Astrocyte (in vitro differentiated cells and primary cell): Measurements from ENCODE around the gene RELN. TPM values are rescaled to one million over a fixed set of nuclear protein-coding genes. Genes with fewer than 3 reads are reported as not detected.

Source experiments
- DNase-seq: peaks from one replicate; pipeline ENCODE4 v3.0.0-alpha.2; 2010; ENCODE audit warnings: low read depth
- FAIRE-seq: peaks from 2 replicates; lab custom pipeline; 2011; peaks lifted over from hg19 to GRCh38; lab: Jason Lieb, UNC
- H2AFZ ChIP-seq: 2 replicates; pipeline ENCODE4 v1.6.0; 2012; ENCODE audit warnings: low read depth, low read length, inconsistent platforms
- H3K27ac ChIP-seq: 2 replicates; pipeline ENCODE4 v1.5.1; 2011; ENCODE audit warnings: low read depth, low read length, inconsistent platforms
- H3K27me3 ChIP-seq: 2 replicates; pipeline ENCODE4 v1.6.0; 2011; ENCODE audit warnings: low read length, inconsistent platforms; ENCODE audit not compliant: insufficient read depth
- H3K36me3 ChIP-seq: 2 replicates; pipeline ENCODE4 v1.5.1; 2011; ENCODE audit warnings: low read length, inconsistent platforms; ENCODE audit not compliant: insufficient read depth
- H3K4me1 ChIP-seq: 2 replicates; pipeline ENCODE4 v1.5.1; 2011; ENCODE audit warnings: low read length, inconsistent platforms; ENCODE audit not compliant: insufficient read depth
- H3K4me2 ChIP-seq: 2 replicates; pipeline ENCODE4 v1.6.0; 2012; ENCODE audit warnings: low read length, inconsistent platforms
- H3K4me3 ChIP-seq: 2 replicates; pipeline ENCODE4 v1.5.1; 2011; ENCODE audit warnings: low read depth, mild to moderate bottlenecking, low read length, inconsistent platforms; ENCODE audit not compliant: insufficient read depth
- H3K79me2 ChIP-seq: 2 replicates; pipeline ENCODE4 v1.6.0; 2012; ENCODE audit warnings: mild to moderate bottlenecking, low read length, inconsistent platforms; ENCODE audit not compliant: insufficient read depth
- H3K9ac ChIP-seq: 2 replicates; pipeline ENCODE4 v1.6.0; 2012; ENCODE audit warnings: mild to moderate bottlenecking, low read length, inconsistent platforms
- H3K9me3 ChIP-seq: 2 replicates; pipeline ENCODE4 v1.5.1; 2012; ENCODE audit warnings: low read depth, mild to moderate bottlenecking, low read length, inconsistent platforms; ENCODE audit not compliant: insufficient read depth
- H4K20me1 ChIP-seq: 2 replicates; pipeline ENCODE4 v1.6.0; 2012; ENCODE audit warnings: low read length, inconsistent platforms; ENCODE audit not compliant: insufficient read depth
- H3K27ac Mint-ChIP-seq: one replicate; pipeline ENCODE4 v1.8.0; 2021; ENCODE audit warnings: mild to moderate bottlenecking, mixed read lengths; ENCODE audit not compliant: unreplicated experiment
- H3K27me3 Mint-ChIP-seq: one replicate; pipeline ENCODE4 v1.8.0; 2021; ENCODE audit warnings: low read depth, mixed read lengths; ENCODE audit not compliant: unreplicated experiment
- H3K36me3 Mint-ChIP-seq: one replicate; pipeline ENCODE4 v1.8.0; 2021; ENCODE audit warnings: low read depth, mixed read lengths; ENCODE audit not compliant: unreplicated experiment
- H3K4me1 Mint-ChIP-seq: one replicate; pipeline ENCODE4 v1.8.0; 2021; ENCODE audit warnings: low read depth, mixed read lengths; ENCODE audit not compliant: unreplicated experiment
- H3K4me3 Mint-ChIP-seq: one replicate; pipeline ENCODE4 v1.8.0; 2021; ENCODE audit warnings: mild to moderate bottlenecking, moderate library complexity, mixed read lengths; ENCODE audit not compliant: unreplicated experiment
- H3K9me3 Mint-ChIP-seq: one replicate; pipeline ENCODE4 v1.8.0; 2021; ENCODE audit warnings: mild to moderate bottlenecking, mixed read lengths; ENCODE audit not compliant: unreplicated experiment
- EZH2 ChIP-seq: IDR thresholded peaks from 2 replicates; pipeline ENCODE4 v1.6.1; 2012; ENCODE audit warnings: mild to moderate bottlenecking, low read length, inconsistent platforms; ENCODE audit not compliant: insufficient read depth
- total RNA-seq: library from RNA; stranded (reverse); gene quantifications from 2 replicates; pipeline ENCODE4 v1.2.1, GENCODE V29; 2021
- TF ChIP-seq, protein P1 (sequence below): IDR thresholded peaks from 2 replicates; pipeline ENCODE4 v1.5.1; 2011; ENCODE audit warnings: low read depth, mild to moderate bottlenecking, inconsistent platforms, low read length, moderate library complexity; ENCODE audit not compliant: insufficient read depth

Gene RELN
- total RNA-seq, 1 donor from 2014 or later = 0.98 TPM

DNA sequence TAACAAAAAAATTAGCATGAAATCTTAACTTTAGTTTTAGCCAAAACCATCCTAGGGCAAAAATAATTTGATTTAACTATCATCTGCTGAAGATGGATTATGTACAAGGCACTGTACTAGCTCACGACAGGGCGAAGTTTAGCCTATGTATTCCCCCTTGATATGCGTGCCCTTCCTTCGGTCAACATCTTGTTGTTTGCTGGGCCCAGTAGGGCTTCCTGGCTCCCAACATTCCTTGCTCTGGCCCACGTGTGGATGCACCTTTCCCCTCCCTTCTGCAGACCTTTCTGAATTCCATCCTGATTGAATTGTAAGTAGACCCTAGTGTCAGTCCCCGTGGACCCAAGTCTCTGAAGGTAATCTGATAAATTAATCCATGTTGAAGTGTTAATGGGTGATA, 212.0 kb downstream of the RELN start:
- Mint-ChIP-seq H3K27ac (no peak overlapping the region), H3K27me3 (peaks cover 5% of the 10 kb centered on the region), H3K9me3 (no peaks in the 10 kb centered on the region), H3K4me3 (no peak overlapping the region), H3K4me1 (no peaks in the 10 kb centered on the region), H3K36me3 (no peaks in the 10 kb centered on the region)
- DNase-seq (no peak), FAIRE-seq (no peak)
- Histone ChIP-seq H3K27me3 (no peaks in the 10 kb centered on the region), H3K9me3 (no peaks in the 10 kb centered on the region), H3K27ac (no peak overlapping the region), H4K20me1 (no peaks in the 10 kb centered on the region), H3K4me2 (no peak overlapping the region), H3K9ac (no peak overlapping the region), H3K4me3 (no peak overlapping the region), H2AFZ (no peak overlapping the region), H3K36me3 (no peaks in the 10 kb centered on the region), H3K79me2 (no peaks in the 10 kb centered on the region), H3K4me1 (no peaks in the 10 kb centered on the region)
- TF ChIP-seq EZH2 = no peak
- TF ChIP-seq, protein P1, sequence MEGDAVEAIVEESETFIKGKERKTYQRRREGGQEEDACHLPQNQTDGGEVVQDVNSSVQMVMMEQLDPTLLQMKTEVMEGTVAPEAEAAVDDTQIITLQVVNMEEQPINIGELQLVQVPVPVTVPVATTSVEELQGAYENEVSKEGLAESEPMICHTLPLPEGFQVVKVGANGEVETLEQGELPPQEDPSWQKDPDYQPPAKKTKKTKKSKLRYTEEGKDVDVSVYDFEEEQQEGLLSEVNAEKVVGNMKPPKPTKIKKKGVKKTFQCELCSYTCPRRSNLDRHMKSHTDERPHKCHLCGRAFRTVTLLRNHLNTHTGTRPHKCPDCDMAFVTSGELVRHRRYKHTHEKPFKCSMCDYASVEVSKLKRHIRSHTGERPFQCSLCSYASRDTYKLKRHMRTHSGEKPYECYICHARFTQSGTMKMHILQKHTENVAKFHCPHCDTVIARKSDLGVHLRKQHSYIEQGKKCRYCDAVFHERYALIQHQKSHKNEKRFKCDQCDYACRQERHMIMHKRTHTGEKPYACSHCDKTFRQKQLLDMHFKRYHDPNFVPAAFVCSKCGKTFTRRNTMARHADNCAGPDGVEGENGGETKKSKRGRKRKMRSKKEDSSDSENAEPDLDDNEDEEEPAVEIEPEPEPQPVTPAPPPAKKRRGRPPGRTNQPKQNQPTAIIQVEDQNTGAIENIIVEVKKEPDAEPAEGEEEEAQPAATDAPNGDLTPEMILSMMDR = no peak

- no peak overlapping the region for H2AFZ ChIP-seq
- FAIRE-seq = no peak
- H3K9me3 Mint-ChIP-seq = peaks cover 2% of the 10 kb centered on the region
These were observed 215.7 kb downstream of the RELN start for GRCh38 chr7:103773726-103774125.

DNA sequence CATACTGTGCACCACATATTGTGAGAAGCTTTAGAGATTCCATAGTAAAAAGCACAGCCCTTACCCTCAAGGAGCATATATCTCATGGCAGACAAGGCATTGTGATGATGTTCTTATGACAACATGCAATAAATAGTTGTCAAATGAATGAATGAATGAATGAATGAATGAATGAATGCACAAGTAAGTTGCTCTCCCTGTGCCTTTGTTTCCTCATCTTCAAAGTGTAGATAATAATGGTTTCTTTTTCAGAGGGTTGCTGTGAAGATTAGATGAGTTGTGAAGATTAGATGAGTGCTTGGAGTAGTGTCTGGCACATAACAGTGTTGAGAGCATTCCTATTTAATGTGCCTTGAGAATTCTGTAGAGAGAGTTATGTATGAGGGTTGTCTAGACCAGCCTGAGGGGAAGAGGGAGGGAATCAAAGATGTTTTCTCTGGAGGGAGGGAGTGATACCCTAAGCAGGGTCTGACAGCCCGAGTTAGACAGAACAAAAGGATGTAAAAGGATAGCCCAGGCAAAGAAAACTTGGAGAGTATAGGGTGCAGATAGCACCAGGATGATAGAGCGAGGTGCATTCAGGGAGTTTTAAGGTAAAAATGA, 217.2 kb downstream of the RELN start:
- H3K4me3 Mint-ChIP-seq = no peak overlapping the region

More at GRCh38 chr7:103773726-103774125, 215.7 kb downstream of the RELN start:
- TF ChIP-seq, protein P1 = no peak
- no peak for TF ChIP-seq EZH2
- DNase-seq = no peak
- H3K27ac ChIP-seq = no peak overlapping the region
- H3K4me3 ChIP-seq = no peak overlapping the region
- Mint-ChIP-seq H3K4me3 (no peak overlapping the region), H3K27ac (no peak overlapping the region), H3K36me3 (no peaks in the 10 kb centered on the region), H3K27me3 (peaks cover 6% of the 10 kb centered on the region), H3K4me1 (no peaks in the 10 kb centered on the region)
- H3K36me3 ChIP-seq = no peaks in the 10 kb centered on the region
- H3K9ac ChIP-seq = no peak overlapping the region
- H3K79me2 ChIP-seq = no peaks in the 10 kb centered on the region
- no peaks in the 10 kb centered on the region for H3K27me3 ChIP-seq
- H3K4me2 ChIP-seq = no peak overlapping the region
- H4K20me1 ChIP-seq = no peaks in the 10 kb centered on the region
- H3K9me3 ChIP-seq = no peaks in the 10 kb centered on the region
- no peaks in the 10 kb centered on the region for H3K4me1 ChIP-seq

More for the DNA sequence above, 217.2 kb downstream of the RELN start:
- Histone ChIP-seq H2AFZ (no peak overlapping the region), H3K9ac (no peak overlapping the region), H3K36me3 (no peaks in the 10 kb centered on the region), H3K79me2 (no peaks in the 10 kb centered on the region), H3K4me1 (no peaks in the 10 kb centered on the region), H3K4me3 (no peak overlapping the region), H3K27ac (no peak overlapping the region), H3K4me2 (no peak overlapping the region), H4K20me1 (no peaks in the 10 kb centered on the region), H3K27me3 (no peaks in the 10 kb centered on the region), H3K9me3 (no peaks in the 10 kb centered on the region)
- Mint-ChIP-seq H3K27me3 (peaks cover 6% of the 10 kb centered on the region), H3K27ac (no peak overlapping the region), H3K36me3 (no peaks in the 10 kb centered on the region), H3K9me3 (peaks cover 2% of the 10 kb centered on the region), H3K4me1 (no peaks in the 10 kb centered on the region)
- TF ChIP-seq, protein P1 = no peak
- TF ChIP-seq EZH2 = no peak
- DNase-seq (no peak), FAIRE-seq (no peak)
